K562 (cell line): ENCODE measurements around the gene AGAP1. TPM values are rescaled to one million over a fixed set of nuclear protein-coding genes. Genes with fewer than 3 reads are reported as not detected.
"Not testable (repeated sequence)": the region's sequence is repeated elsewhere in the genome, so short reads cannot be mapped to it uniquely, and the experiment has no call there.

ENCODE experiments used
- ATAC-seq: fragments of 200-7000 bp; cut with Tn5 transposase; 3 replicates; pipeline ENCODE4 v1.9.1; 2020; ENCODE audit warnings: moderate library complexity
- BruUV-seq: library from RNA; stranded (reverse); fragments of 400-500 nt; replicated peaks from 2 replicates; lab custom pipeline; 2021; lab: Mats Ljungman, UMichigan
- CTCF ChIA-PET: fragments of 300-600 bp; formaldehyde crosslinking; extraction: SDS; loops from one replicate; lab custom pipeline; 2021; ENCODE audit warnings: low intra/inter-chr PET ratio; lab: Yijun Ruan, JAX
- POLR2A ChIA-PET: fragments of 300-600, 350-650 bp; sonication (Branson Sonifier 250); formaldehyde crosslinking; extraction: SDS; loops from one replicate; lab custom pipeline; 2021; ENCODE audit warnings: antibody characterized with exemption, inconsistent platforms; lab: Yijun Ruan, JAX
- DNase-seq, 4 experiments: peaks; one replicate each; pipeline versions ENCODE4 v3.0.0 to v3.0.0-alpha.2; 2011 to 2018; ENCODE audit warnings: low spot score in 3 of 4, mixed read lengths in 3 of 4; ENCODE audit errors: extremely low read depth in 1 of 4
- FAIRE-seq: peaks from 2 replicates; lab custom pipeline; 2011; peaks lifted over from hg19 to GRCh38; lab: Jason Lieb, UNC
- H2AFZ ChIP-seq: 2 replicates; pipeline ENCODE4 v1.6.0; 2011; ENCODE audit warnings: low read depth, low read length, control low read depth, inconsistent platforms
- H3K27ac ChIP-seq: fragments of 200-600 bp; 3 replicates; pipeline ENCODE4 v1.8.0; 2011; ENCODE audit warnings: low read depth, mild to moderate bottlenecking, control low read depth, inconsistent platforms, low read length, moderate library complexity, mixed read lengths; ENCODE audit errors: extremely low read depth
- H3K27me3 ChIP-seq, 2 experiments: fragments of 300-600 bp in 1 of 2; 2 replicates in 1 of 2; 3 replicates in 1 of 2; pipeline versions ENCODE4 v1.6.0 to v1.8.0; 2011; ENCODE audit warnings: inconsistent platforms in 2 of 2, low read length in 2 of 2, mild to moderate bottlenecking in 1 of 2, mixed read lengths in 1 of 2, moderate library complexity in 1 of 2; ENCODE audit not compliant: control insufficient read depth in 2 of 2, insufficient read depth in 2 of 2
- H3K36me3 ChIP-seq: fragments of 300-600 bp; 3 replicates; pipeline ENCODE4 v1.8.0; 2011; ENCODE audit warnings: mild to moderate bottlenecking, low read length, inconsistent platforms; ENCODE audit not compliant: control insufficient read depth, insufficient read depth
- H3K4me1 ChIP-seq, 2 experiments: fragments of 200-600 bp in 1 of 2; replicated peaks in 1 of 2; 2 replicates in 1 of 2; 3 replicates in 1 of 2; pipeline versions ENCODE4 v1.5.1 to v1.8.0; 2011; ENCODE audit warnings: inconsistent platforms in 2 of 2, low read length in 2 of 2, mild to moderate bottlenecking in 1 of 2, mixed read lengths in 1 of 2, moderate library complexity in 1 of 2; ENCODE audit not compliant: control insufficient read depth in 2 of 2, insufficient read depth in 2 of 2
- H3K4me2 ChIP-seq: 2 replicates; pipeline ENCODE4 v1.6.1; 2011; ENCODE audit warnings: low read length, control low read depth, inconsistent platforms, mixed read lengths; ENCODE audit not compliant: insufficient read depth
- H3K4me3 ChIP-seq: fragments of 200-600 bp; sonication (generic), shearing (Covaris generic); 2 replicates; pipeline ENCODE4 v1.5.1; 2016; ENCODE audit warnings: control low read depth, inconsistent platforms
- H3K79me2 ChIP-seq: fragments of 200-600 bp; 3 replicates; pipeline ENCODE4 v1.8.0; 2011; ENCODE audit warnings: low read length, inconsistent platforms; ENCODE audit not compliant: control insufficient read depth, insufficient read depth
- H3K9ac ChIP-seq, 2 experiments: 2 replicates each; pipeline versions ENCODE4 v1.6.0 to v1.6.1; 2011; ENCODE audit warnings: low read depth in 2 of 2, low read length in 2 of 2, control low read depth in 1 of 2, inconsistent platforms in 1 of 2, mild to moderate bottlenecking in 1 of 2, mixed read lengths in 1 of 2; ENCODE audit not compliant: insufficient read depth in 1 of 2
- H3K9me1 ChIP-seq: one replicate; pipeline ENCODE4 v1.6.0; 2011; ENCODE audit warnings: inconsistent platforms, mild to moderate bottlenecking, low read length, moderate library complexity; ENCODE audit not compliant: control insufficient read depth, insufficient read depth
- H3K9me3 ChIP-seq: replicated peaks from 2 replicates; pipeline ENCODE4 v1.5.1; 2011; ENCODE audit warnings: low read depth, low read length, inconsistent platforms; ENCODE audit not compliant: control insufficient read depth, insufficient read depth
- H4K20me1 ChIP-seq: replicated peaks from 2 replicates; pipeline ENCODE4 v1.6.1; 2011; ENCODE audit warnings: low read length, inconsistent platforms, mixed read lengths; ENCODE audit not compliant: control insufficient read depth, insufficient read depth
- DACH1 ChIP-seq: fragments of 450-650 bp; IDR thresholded peaks from 2 replicates; pipeline ENCODE4 v1.6.1; 2018; ENCODE audit not compliant: partially characterized antibody
- DDX20 ChIP-seq: fragments of 450-650 bp; IDR thresholded peaks from 2 replicates; pipeline ENCODE4 v1.6.1; 2016; ENCODE audit warnings: missing genetic modification characterization, low read depth, mild to moderate bottlenecking, missing compliant biosample characterization, moderate library complexity
- FOXM1 ChIP-seq, 2 experiments: fragments of 450-650 bp in 1 of 2; sonication (generic) in 1 of 2; formaldehyde crosslinking in 1 of 2; IDR thresholded peaks; 2 replicates each; pipeline versions ENCODE4 v1.6.1 to v1.9.0; 2017 to 2022; ENCODE audit warnings: low read depth in 2 of 2, mild to moderate bottlenecking in 2 of 2, missing genetic modification reagents in 1 of 2, moderate library complexity in 1 of 2
- PTBP1 ChIP-seq: fragments of 200-400 bp; formaldehyde crosslinking; IDR thresholded peaks from 2 replicates; pipeline ENCODE4 v1.6.1; 2017; ENCODE audit warnings: low read depth, low read length
- RB1 ChIP-seq: fragments of 450-650 bp; IDR thresholded peaks from 2 replicates; pipeline ENCODE4 v1.6.1; 2017; ENCODE audit warnings: low read depth, mild to moderate bottlenecking
- RNF2 ChIP-seq: sonication (generic); IDR thresholded peaks from 2 replicates; pipeline ENCODE4 v1.6.1; 2016
- SMARCE1 ChIP-seq: fragments of 450-650 bp; IDR thresholded peaks from 2 replicates; pipeline ENCODE4 v1.7.1; 2016; ENCODE audit warnings: mild to moderate bottlenecking
- XRCC4 ChIP-seq: IDR thresholded peaks from one replicate; pipeline ENCODE4 v1.6.1; 2011; ENCODE audit not compliant: insufficient read depth, insufficient read length; ENCODE audit errors: extremely low read depth
- ZFP1 ChIP-seq: fragments of 450-650 bp; formaldehyde crosslinking; IDR thresholded peaks from 2 replicates; pipeline ENCODE4 v1.4.0; 2020; ENCODE audit warnings: mild to moderate bottlenecking, mixed read lengths
- ZNF121 ChIP-seq: sonication (generic); formaldehyde crosslinking; conservative IDR thresholded peaks from 2 replicates; pipeline ENCODE4 v1.8.0; 2022; ENCODE audit warnings: missing genetic modification reagents
- ZNF197 ChIP-seq: fragments of 200-800 bp; sonication (Bioruptor generic); IDR thresholded peaks from 2 replicates; pipeline ENCODE4 v1.6.1; 2016; ENCODE audit warnings: low read depth, missing genetic modification characterization, missing compliant biosample characterization
- ZNF785 ChIP-seq: fragments of 250-450 bp; sonication (Bioruptor Pico); IDR thresholded peaks from 2 replicates; pipeline ENCODE4 v1.4.0; 2020; ENCODE audit warnings: mild to moderate bottlenecking
- WGBS: fragments of 100-300 bp; shearing (Covaris generic); methylation state at CpG from one replicate; pipeline ENCODE4 v1.1.6; 2016; ENCODE audit warnings: low coverage, mixed read lengths; ENCODE audit not compliant: insufficient coverage; ENCODE audit errors: missing lambda C conversion rate; 5-methylcytosine and 5-hydroxymethylcytosine counted together
- in situ Hi-C: fragments of 300-500 bp; cut with MboI; formaldehyde crosslinking; loops from 4 replicates; pipeline ENCODE4 v1.15.0; 2018; ENCODE audit warnings: inconsistent platforms, mixed read lengths
- intact Hi-C: fragments of 100-400 bp; cut with micrococcal nuclease; formaldehyde crosslinking; loops from 2 replicates; pipeline ENCODE4 v1.14.2; 2022
- polyA plus RNA-seq, 8 experiments: library from polyadenylated mRNA; depleted of rRNA in 4 of 8; stranded (reverse) in 5 of 8; unstranded in 3 of 8; fragments of >200 nt; fragmentation: Nextera tagmentation in 2 of 8; fragmentation: Illumina TruSeq in 1 of 8; extraction: Ambion mirVana in 2 of 8; extraction: Trizol in 1 of 8; gene quantifications; 2 replicates each; pipeline versions ENCODE4 v1.2.1 to v1.2.3, GENCODE V29; 2011 to 2014; ENCODE audit warnings: inconsistent platforms in 1 of 8, missing spikeins in 1 of 8
- total RNA-seq, 7 experiments: library from RNA; depleted of rRNA in 6 of 7; stranded (reverse); fragments of >200 nt in 6 of 7; fragmentation: Illumina TruSeq in 2 of 7; extraction: Trizol in 2 of 7; gene quantifications; 2 replicates each; pipeline versions ENCODE4 v1.2.1 to v1.2.3, GENCODE V29; 2011 to 2021; ENCODE audit warnings: low replicate concordance in 1 of 7
- TF ChIP-seq, protein P1 (sequence below): fragments of 450-650 bp; IDR thresholded peaks from 2 replicates; pipeline ENCODE4 v1.6.1; 2018; ENCODE audit not compliant: partially characterized antibody

The AGAP1 gene
- total and polyA plus RNA-seq, 9 of the 15 experiments (the other 6 are each of a cell fraction or from before 2014, with no cell fraction given): 1.3 to 24.0 (median 10.6) TPM

DNA sequence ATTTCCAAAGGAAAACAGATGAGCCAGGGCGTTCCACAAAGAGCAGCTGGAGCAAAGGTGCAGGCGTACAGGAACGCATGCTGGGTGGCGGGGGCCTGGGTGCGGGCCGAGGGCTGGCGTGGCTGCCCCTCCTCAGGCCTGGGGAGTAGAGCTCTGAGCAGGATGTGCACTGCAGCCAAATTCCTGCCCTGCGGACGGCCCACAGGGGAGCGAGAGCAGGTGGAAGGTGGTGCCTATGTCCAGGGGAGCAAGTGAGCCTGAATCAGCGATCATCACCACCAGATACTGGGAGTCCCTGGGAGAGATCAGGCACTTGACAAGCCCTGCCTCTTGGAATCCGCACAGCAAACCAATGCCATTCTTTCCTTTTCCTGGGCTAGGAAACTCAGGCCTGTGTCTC, 568.1 kb downstream of the AGAP1 start (continued):
- no peak for TF ChIP-seq ZNF785 (CRISPR knock-in tag)

DNA sequence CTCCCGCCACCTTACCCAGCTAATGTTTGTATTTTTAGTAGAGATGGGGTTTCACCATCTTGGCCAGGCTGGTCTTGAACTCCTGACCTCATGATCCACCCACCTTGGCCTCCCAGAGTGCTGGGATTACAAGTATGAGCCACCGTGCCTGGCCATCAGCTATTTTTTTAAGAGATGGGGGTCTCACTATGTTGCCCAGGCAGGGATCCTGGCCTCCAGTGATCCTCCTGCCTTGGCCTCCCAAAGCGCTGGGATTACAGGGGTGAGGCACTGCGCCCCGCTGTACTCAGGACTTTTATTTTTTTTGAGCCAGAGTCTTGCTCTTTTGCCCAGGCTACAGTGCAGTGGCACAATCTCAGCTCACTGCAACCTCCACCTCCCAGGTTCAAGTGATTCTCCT, 569.0 kb downstream of the AGAP1 start:
- H3K9me3 ChIP-seq, POLR2A ChIA-PET, BruUV-seq, H3K27me3 ChIP-seq, H4K20me1 ChIP-seq, H3K4me2 ChIP-seq, DNase-seq, H3K4me1 ChIP-seq, ATAC-seq, intact Hi-C loops, H3K9ac ChIP-seq, H3K79me2 ChIP-seq, H3K36me3 ChIP-seq: not testable (repeated sequence)
- TF ChIP-seq ZNF121: peak; percentile 38; the same call in 1 of the 2 replicates
- TF ChIP-seq, all 486 proteins: peak for 1; not testable (repeated sequence) for 485
- WGBS: 83% methylated on average over 1 of the region's 5 CpGs
- H3K9me1 ChIP-seq, H3K4me3 ChIP-seq, H3K27ac ChIP-seq, in situ Hi-C loops, CTCF ChIA-PET, FAIRE-seq, H2AFZ ChIP-seq: not testable (repeated sequence)

DNA sequence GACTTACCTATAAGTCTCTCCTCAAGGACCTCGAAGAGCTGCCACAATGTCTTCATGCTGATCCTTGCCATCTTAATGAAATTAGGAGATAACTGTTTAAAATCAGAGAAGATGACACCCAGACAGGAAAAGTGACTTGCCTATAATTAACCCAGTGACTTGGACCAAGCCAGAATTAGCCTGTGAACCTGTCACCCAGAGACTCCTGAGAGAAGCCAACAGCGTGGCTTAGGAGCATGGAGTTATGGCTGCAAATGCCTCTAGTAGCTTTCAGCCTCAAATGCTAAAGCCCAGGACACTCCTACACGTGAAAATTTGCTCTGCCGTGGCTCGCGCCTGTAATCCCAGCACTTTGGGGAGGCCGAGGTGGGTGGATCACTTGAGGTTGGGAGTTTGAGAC, 570.2 kb downstream of the AGAP1 start:
- Histone ChIP-seq H3K27ac (no peak overlapping the region), H2AFZ (no peak overlapping the region), H3K4me1 (no peaks in the 10 kb centered on the region), H3K9me3 (no peaks in the 10 kb centered on the region), H3K9ac (no peak overlapping the region), H4K20me1 (no peaks in the 10 kb centered on the region), H3K4me2 (no peak overlapping the region), H3K79me2 (no peaks in the 10 kb centered on the region), H3K9me1 (no peaks in the 10 kb centered on the region), H3K36me3 (no peaks in the 10 kb centered on the region), H3K4me3 (no peak overlapping the region), H3K27me3 (no peaks in the 10 kb centered on the region)
- BruUV-seq: no TSS peak
- CTCF ChIA-PET: no interaction called here
- in situ Hi-C loops: no loop called here
- ATAC-seq (no peak), FAIRE-seq (no peak), DNase-seq (no peak)
- POLR2A ChIA-PET: interaction anchor here (2.1 kb wide), 1 partner anchor 10 kb away, joined by 7 read pairs; no protein-coding TSS in a partner anchor
- WGBS: 66% methylated on average over 7 of the region's 7 CpGs
- intact Hi-C loops: no loop called here
- TF ChIP-seq RNF2 (no peak), ZFP1 (no peak), DACH1 (no peak), RB1 (no peak), PTBP1 (no peak), ZNF197 (CRISPR knock-in tag) (no peak), DDX20 (no peak), SMARCE1 (no peak), XRCC4 (no peak), FOXM1 (IDR thresholded peaks at IDR 0.05; ENCODE audit: low read depth) (no peak), FOXM1 (CRISPR knock-in tag; IDR thresholded peaks at IDR 0.05; ENCODE audit: low read depth) (no peak)
- TF ChIP-seq, protein P1, sequence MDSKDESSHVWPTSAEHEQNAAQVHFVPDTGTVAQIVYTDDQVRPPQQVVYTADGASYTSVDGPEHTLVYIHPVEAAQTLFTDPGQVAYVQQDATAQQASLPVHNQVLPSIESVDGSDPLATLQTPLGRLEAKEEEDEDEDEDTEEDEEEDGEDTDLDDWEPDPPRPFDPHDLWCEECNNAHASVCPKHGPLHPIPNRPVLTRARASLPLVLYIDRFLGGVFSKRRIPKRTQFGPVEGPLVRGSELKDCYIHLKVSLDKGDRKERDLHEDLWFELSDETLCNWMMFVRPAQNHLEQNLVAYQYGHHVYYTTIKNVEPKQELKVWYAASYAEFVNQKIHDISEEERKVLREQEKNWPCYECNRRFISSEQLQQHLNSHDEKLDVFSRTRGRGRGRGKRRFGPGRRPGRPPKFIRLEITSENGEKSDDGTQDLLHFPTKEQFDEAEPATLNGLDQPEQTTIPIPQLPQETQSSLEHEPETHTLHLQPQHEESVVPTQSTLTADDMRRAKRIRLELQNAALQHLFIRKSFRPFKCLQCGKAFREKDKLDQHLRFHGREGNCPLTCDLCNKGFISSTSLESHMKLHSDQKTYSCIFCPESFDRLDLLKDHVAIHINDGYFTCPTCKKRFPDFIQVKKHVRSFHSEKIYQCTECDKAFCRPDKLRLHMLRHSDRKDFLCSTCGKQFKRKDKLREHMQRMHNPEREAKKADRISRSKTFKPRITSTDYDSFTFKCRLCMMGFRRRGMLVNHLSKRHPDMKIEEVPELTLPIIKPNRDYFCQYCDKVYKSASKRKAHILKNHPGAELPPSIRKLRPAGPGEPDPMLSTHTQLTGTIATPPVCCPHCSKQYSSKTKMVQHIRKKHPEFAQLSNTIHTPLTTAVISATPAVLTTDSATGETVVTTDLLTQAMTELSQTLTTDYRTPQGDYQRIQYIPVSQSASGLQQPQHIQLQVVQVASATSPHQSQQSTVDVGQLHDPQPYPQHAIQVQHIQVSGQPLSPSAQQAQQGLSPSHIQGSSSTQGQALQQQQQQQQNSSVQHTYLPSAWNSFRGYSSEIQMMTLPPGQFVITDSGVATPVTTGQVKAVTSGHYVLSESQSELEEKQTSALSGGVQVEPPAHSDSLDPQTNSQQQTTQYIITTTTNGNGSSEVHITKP: no peak
